ENCODE data around the gene PLA2G6. TPM values are rescaled to one million over a fixed set of nuclear protein-coding genes. Genes with fewer than 3 reads are reported as not detected.

PLA2G6 gene
- total RNA-seq, 5 donors from 2014 or later (not counting 1 experiment from before 2014, with no cell fraction given), result 93.6 to 197 (median 162) TPM

- Histone ChIP-seq H3K36me3 (ENCODE audit: control insufficient read depth in 2 of 2, extremely low read depth in 1 of 2, insufficient read depth in 1 of 2, low read length in 1 of 2) (peaks cover 18 to 53% of the 10 kb centered on the region in 2 donors), H3K4me3 (ENCODE audit: control insufficient read depth in 1 of 2, extremely low read depth in 1 of 2, low read length in 1 of 2) (no peak overlapping the region), H3K4me1 (ENCODE audit: control insufficient read depth in 1 of 2, extremely low read depth in 1 of 2, insufficient read depth in 2 of 2, low read length in 2 of 2) (no peaks in the 10 kb centered on the region), H3K27ac (ENCODE audit: low read length) (no peak overlapping the region), H3K9me3 (no peaks in the 10 kb centered on the region), H3K27me3 (replicated peaks in 1 of 2; ENCODE audit: control insufficient read depth in 2 of 2, extremely low read depth in 1 of 2, insufficient read depth in 2 of 2, low read length in 1 of 2) (peaks cover 0 to 2% of the 10 kb centered on the region in 2 experiments)
- H3K27ac Mint-ChIP-seq, result no peak overlapping the region
- ATAC-seq (replicated peaks in 1 of 4) (no peak), DNase-seq (no peak)
- no peaks in the 10 kb centered on the region for H3K27me3 Mint-ChIP-seq
- ChIA-PET POLR2A (interaction anchor here in 1 of 2 donors (0.7 kb wide), 1 partner anchor 124 kb away, joined by 3 read pairs; no protein-coding TSS in a partner anchor), CTCF (interaction anchor here in 1 of 2 donors (1.1 kb wide), 1 partner anchor 554 kb away, joined by 5 read pairs; no protein-coding TSS in a partner anchor)
- no peaks in the 10 kb centered on the region for H3K9me3 Mint-ChIP-seq
- H3K36me3 Mint-ChIP-seq, result peaks cover 58% of the 10 kb centered on the region
- H3K4me3 Mint-ChIP-seq, result no peak overlapping the region
- WGBS (ENCODE audit: insufficient coverage), result 97% methylated on average over 4 of the region's 13 CpGs
- H3K4me1 Mint-ChIP-seq, result no peaks in the 10 kb centered on the region
Measured at GRCh38 chr22:38068641-38069371, 112.8 kb downstream of the PLA2G6 start.

- no peaks in the 10 kb centered on the region for H3K9me3 Mint-ChIP-seq
- POLR2A ChIA-PET, result no interaction called here
- 98% methylated on average over 10 of the region's 13 CpGs for WGBS (ENCODE audit: insufficient coverage)
Measured at GRCh38 chr22:38067761-38068360, 113.8 kb downstream of the PLA2G6 start.

GRCh38 chr22:38067028-38067415, 114.6 kb downstream of the PLA2G6 start:
- Histone ChIP-seq H3K36me3 (ENCODE audit: control insufficient read depth in 2 of 2, extremely low read depth in 1 of 2, insufficient read depth in 1 of 2, low read length in 1 of 2) (peaks cover 16 to 44% of the 10 kb centered on the region in 2 donors), H3K27ac (ENCODE audit: low read length) (no peak overlapping the region), H3K9me3 (no peaks in the 10 kb centered on the region), H3K4me3 (ENCODE audit: control insufficient read depth in 1 of 2, extremely low read depth in 1 of 2, low read length in 1 of 2) (no peak overlapping the region), H3K4me1 (ENCODE audit: control insufficient read depth in 1 of 2, extremely low read depth in 1 of 2, insufficient read depth in 2 of 2, low read length in 2 of 2) (no peaks in the 10 kb centered on the region), H3K27me3 (replicated peaks in 1 of 2; ENCODE audit: control insufficient read depth in 2 of 2, extremely low read depth in 1 of 2, insufficient read depth in 2 of 2, low read length in 1 of 2) (peaks cover 0 to 2% of the 10 kb centered on the region in 2 experiments)
- WGBS (ENCODE audit: insufficient coverage), result 91% methylated on average over 3 of the region's 8 CpGs
- Mint-ChIP-seq H3K27ac (no peak overlapping the region), H3K4me3 (no peak overlapping the region), H3K9me3 (no peaks in the 10 kb centered on the region), H3K4me1 (peaks cover 0 to 3% (median 2%) of the 10 kb centered on the region in 3 donors), H3K27me3 (no peaks in the 10 kb centered on the region), H3K36me3 (peaks cover 55% of the 10 kb centered on the region)
- DNase-seq, result no peak
- CTCF ChIA-PET, result interaction anchor here in 1 of 2 donors (0.6 kb wide), 1 partner anchor 77 kb away, joined by 6 read pairs; no protein-coding TSS in a partner anchor
- ATAC-seq (replicated peaks in 1 of 4), result no peak
- POLR2A ChIA-PET, result no interaction called here

More at GRCh38 chr22:38067761-38068360, 113.8 kb downstream of the PLA2G6 start:
- Histone ChIP-seq H3K4me3 (ENCODE audit: control insufficient read depth in 1 of 2, extremely low read depth in 1 of 2, low read length in 1 of 2) (no peak overlapping the region), H3K9me3 (no peaks in the 10 kb centered on the region), H3K36me3 (ENCODE audit: control insufficient read depth in 2 of 2, extremely low read depth in 1 of 2, insufficient read depth in 1 of 2, low read length in 1 of 2) (peaks cover 16 to 47% of the 10 kb centered on the region in 2 donors), H3K27ac (ENCODE audit: low read length) (no peak overlapping the region), H3K4me1 (ENCODE audit: control insufficient read depth in 1 of 2, extremely low read depth in 1 of 2, insufficient read depth in 2 of 2, low read length in 2 of 2) (no peaks in the 10 kb centered on the region), H3K27me3 (replicated peaks in 1 of 2; ENCODE audit: control insufficient read depth in 2 of 2, extremely low read depth in 1 of 2, insufficient read depth in 2 of 2, low read length in 1 of 2) (peaks cover 0 to 2% of the 10 kb centered on the region in 2 experiments)
- CTCF ChIA-PET, result interaction anchor here (0.6 to 1.1 kb wide), 2 partner anchors 76 to 555 kb away, joined by 5 to 6 read pairs; no protein-coding TSS in a partner anchor
- no peak overlapping the region for H3K4me3 Mint-ChIP-seq
- H3K4me1 Mint-ChIP-seq, result no peaks in the 10 kb centered on the region
- peaks cover 57% of the 10 kb centered on the region for H3K36me3 Mint-ChIP-seq
- no peaks in the 10 kb centered on the region for H3K27me3 Mint-ChIP-seq
- ATAC-seq (replicated peaks in 1 of 4), result no peak
- no peak overlapping the region for H3K27ac Mint-ChIP-seq
- no peak for DNase-seq

GRCh38 chr22:38066381-38067027, 115.1 kb downstream of the PLA2G6 start:
- H3K36me3 Mint-ChIP-seq, result peaks cover 59% of the 10 kb centered on the region
- no peaks in the 10 kb centered on the region for H3K9me3 Mint-ChIP-seq
- CTCF ChIA-PET, result interaction anchor here in 1 of 2 donors (0.6 kb wide), 1 partner anchor 115 kb away, joined by 4 read pairs; no protein-coding TSS in a partner anchor
- no peak overlapping the region for H3K4me3 ChIP-seq (ENCODE audit: control insufficient read depth in 1 of 2, extremely low read depth in 1 of 2, low read length in 1 of 2)
- no peak overlapping the region for H3K27ac ChIP-seq (ENCODE audit: low read length)
- peaks cover 0 to 2% of the 10 kb centered on the region in 2 experiments for H3K27me3 ChIP-seq (replicated peaks in 1 of 2; ENCODE audit: control insufficient read depth in 2 of 2, extremely low read depth in 1 of 2, insufficient read depth in 2 of 2, low read length in 1 of 2)
- no peak overlapping the region for H3K4me3 Mint-ChIP-seq
- H3K36me3 ChIP-seq (ENCODE audit: control insufficient read depth in 2 of 2, extremely low read depth in 1 of 2, insufficient read depth in 1 of 2, low read length in 1 of 2), result peaks cover 16 to 40% of the 10 kb centered on the region in 2 donors
- 88% methylated on average over 7 of the region's 13 CpGs for WGBS (ENCODE audit: insufficient coverage)
- peaks cover 0 to 3% (median 2%) of the 10 kb centered on the region in 3 donors for H3K4me1 Mint-ChIP-seq
- no peak overlapping the region for H3K27ac Mint-ChIP-seq
- no peaks in the 10 kb centered on the region for H3K27me3 Mint-ChIP-seq
- DNase-seq, result no peak
- no peaks in the 10 kb centered on the region for H3K4me1 ChIP-seq (ENCODE audit: control insufficient read depth in 1 of 2, extremely low read depth in 1 of 2, insufficient read depth in 2 of 2, low read length in 2 of 2)
- no peaks in the 10 kb centered on the region for H3K9me3 ChIP-seq
- POLR2A ChIA-PET, result no interaction called here
- no peak for ATAC-seq (replicated peaks in 1 of 4)

GRCh38 chr22:38065539-38065938, 116.1 kb downstream of the PLA2G6 start:
- no peaks in the 10 kb centered on the region for H3K4me1 ChIP-seq (ENCODE audit: control insufficient read depth in 1 of 2, extremely low read depth in 1 of 2, insufficient read depth in 2 of 2, low read length in 2 of 2)
- Mint-ChIP-seq H3K4me1 (peaks cover 0 to 3% (median 2%) of the 10 kb centered on the region in 3 donors), H3K27me3 (no peaks in the 10 kb centered on the region), H3K9me3 (no peaks in the 10 kb centered on the region), H3K36me3 (peaks cover 53% of the 10 kb centered on the region), H3K4me3 (no peak overlapping the region), H3K27ac (no peak overlapping the region)
- H3K27ac ChIP-seq (ENCODE audit: low read length), result no peak overlapping the region
- H3K27me3 ChIP-seq (replicated peaks in 1 of 2; ENCODE audit: control insufficient read depth in 2 of 2, extremely low read depth in 1 of 2, insufficient read depth in 2 of 2, low read length in 1 of 2), result no peaks in the 10 kb centered on the region
- POLR2A ChIA-PET, result no interaction called here
- peaks cover 12 to 37% of the 10 kb centered on the region in 2 donors for H3K36me3 ChIP-seq (ENCODE audit: control insufficient read depth in 2 of 2, extremely low read depth in 1 of 2, insufficient read depth in 1 of 2, low read length in 1 of 2)
- CTCF ChIA-PET, result no interaction called here
- H3K9me3 ChIP-seq, result no peaks in the 10 kb centered on the region
- DNase-seq, result no peak
- H3K4me3 ChIP-seq (ENCODE audit: control insufficient read depth in 1 of 2, extremely low read depth in 1 of 2, low read length in 1 of 2), result no peak overlapping the region
- ATAC-seq (replicated peaks in 1 of 4), result no peak
- WGBS (ENCODE audit: insufficient coverage), result 90% methylated on average over 3 of the region's 8 CpGs

- Histone ChIP-seq H3K4me1 (ENCODE audit: control insufficient read depth in 1 of 2, extremely low read depth in 1 of 2, insufficient read depth in 2 of 2, low read length in 2 of 2) (peaks cover 0 to 3% of the 10 kb centered on the region in 2 experiments), H3K36me3 (ENCODE audit: control insufficient read depth in 2 of 2, extremely low read depth in 1 of 2, insufficient read depth in 1 of 2, low read length in 1 of 2) (peaks cover 8 to 27% of the 10 kb centered on the region in 2 donors), H3K4me3 (ENCODE audit: control insufficient read depth in 1 of 2, extremely low read depth in 1 of 2, low read length in 1 of 2) (no peak overlapping the region), H3K27me3 (replicated peaks in 1 of 2; ENCODE audit: control insufficient read depth in 2 of 2, extremely low read depth in 1 of 2, insufficient read depth in 2 of 2, low read length in 1 of 2) (no peaks in the 10 kb centered on the region), H3K27ac (ENCODE audit: low read length) (no peak overlapping the region), H3K9me3 (no peaks in the 10 kb centered on the region)
- ATAC-seq (replicated peaks in 1 of 4) (no peak), DNase-seq (no peak)
- Mint-ChIP-seq H3K4me1 (peaks cover 4 to 10% (median 9%) of the 10 kb centered on the region in 3 donors), H3K27me3 (no peaks in the 10 kb centered on the region), H3K9me3 (no peaks in the 10 kb centered on the region), H3K36me3 (peaks cover 51% of the 10 kb centered on the region), H3K27ac (no peak overlapping the region), H3K4me3 (no peak overlapping the region)
- ChIA-PET POLR2A (no interaction called here), CTCF (no interaction called here)
- WGBS (ENCODE audit: insufficient coverage), result 70% methylated on average over 3 of the region's 6 CpGs
Measured at GRCh38 chr22:38062791-38063190, 118.8 kb downstream of the PLA2G6 start.
